ENCODE results near the gene RAB1B.

GRCh38 chr11:66222358-66223149 is 45.9 kb upstream of the RAB1B start:
- peak; percentile 100 for TF ChIP-seq CTCF (conservative IDR thresholded peaks at IDR 0.05; ENCODE audit: low read length)
- TF ChIP-seq EZH2phosphoT487 (IDR thresholded peaks at IDR 0.05; ENCODE audit: borderline replicate concordance) = no peak

Data from Loucy (cell line).